Tibial artery (tissue), 4 donors: Measurements from ENCODE around the gene TSC2.

ENCODE experiments used
- DNase-seq, 2 donors: peaks; one replicate each; pipeline ENCODE4 v3.0.0-alpha.2; 2019
- H3K27ac ChIP-seq, 2 donors: fragments of 200-600 bp; sonication (generic) in 1 of 2; 1 replicate in 1 of 2; 2 replicates in 1 of 2; pipeline ENCODE4 v1.5.1; 2018 to 2019; ENCODE audit warnings: mild to moderate bottlenecking in 1 of 2
- H3K27me3 ChIP-seq, 2 donors: fragments of 200-600 bp; sonication (generic) in 1 of 2; one replicate each; pipeline versions ENCODE4 v1.5.1 to v1.6.0; 2016 to 2019
- H3K36me3 ChIP-seq, 3 donors: fragments of 200-600 bp; sonication (generic) in 2 of 3; one replicate each; pipeline ENCODE4 v1.5.1; 2016 to 2019; ENCODE audit warnings: mild to moderate bottlenecking in 2 of 3
- H3K4me1 ChIP-seq, 4 donors: fragments of 200-600 bp; sonication (generic) in 2 of 4; 1 replicate in 3 of 4; 2 replicates in 1 of 4; pipeline ENCODE4 v1.5.1; 2016 to 2019
- H3K4me3 ChIP-seq, 2 donors: fragments of 200-600 bp; sonication (generic) in 1 of 2; 1 replicate in 1 of 2; 2 replicates in 1 of 2; pipeline ENCODE4 v1.5.1; 2018 to 2019; ENCODE audit warnings: mild to moderate bottlenecking in 2 of 2
- H3K9me3 ChIP-seq, 3 donors: fragments of 200-600 bp; sonication (generic) in 1 of 3; one replicate each; pipeline ENCODE4 v1.5.1; 2016 to 2019
- CTCF ChIP-seq, 2 experiments: fragments of 200-600 bp in 1 of 2; fragments of 450-650 bp in 1 of 2; IDR thresholded peaks; one replicate each; pipeline ENCODE4 v1.5.1; 2017 to 2019; ENCODE audit warnings: antibody characterized with exemption in 2 of 2, mild to moderate bottlenecking in 1 of 2, moderate library complexity in 1 of 2
- intact Hi-C: fragments of 100-400 bp; cut with DNase I; formaldehyde crosslinking; loops from one replicate; pipeline ENCODE4 v1.15.0; 2023; ENCODE audit warnings: low total_unique reads

TSC2 gene

GRCh38 chr16:2001456-2002355, 46.1 kb upstream of the TSC2 start:
- Histone ChIP-seq H3K27ac (no peak overlapping the region), H3K4me3 (no peak overlapping the region), H3K27me3 (no peaks in the 10 kb centered on the region), H3K9me3 (no peaks in the 10 kb centered on the region), H3K36me3 (peaks cover 59 to 74% (median 60%) of the 10 kb centered on the region in 3 donors), H3K4me1 (peaks cover 0 to 32% (median 27%) of the 10 kb centered on the region in 4 donors)
- intact Hi-C loops: no loop called here
- no peak for DNase-seq
- no peak for TF ChIP-seq CTCF (IDR thresholded peaks at IDR 0.05)

GRCh38 chr16:2002406-2003230, 45.2 kb upstream of the TSC2 start:
- H3K36me3 ChIP-seq: peaks cover 53 to 67% (median 59%) of the 10 kb centered on the region in 3 donors

GRCh38 chr16:2003231-2003826, 44.5 kb upstream of the TSC2 start:
- intact Hi-C loops: no loop called here
- Histone ChIP-seq H3K27ac (no peak overlapping the region), H3K4me1 (peaks cover 0 to 49% (median 44%) of the 10 kb centered on the region in 4 donors), H3K36me3 (peaks cover 47 to 60% (median 52%) of the 10 kb centered on the region in 3 donors), H3K27me3 (no peaks in the 10 kb centered on the region), H3K9me3 (no peaks in the 10 kb centered on the region), H3K4me3 (no peak overlapping the region)
- no peak for TF ChIP-seq CTCF (IDR thresholded peaks at IDR 0.05)
- DNase-seq: no peak

More at GRCh38 chr16:2002406-2003230, 45.2 kb upstream of the TSC2 start:
- H3K4me3 ChIP-seq: no peak overlapping the region
- peaks cover 0 to 42% (median 36%) of the 10 kb centered on the region in 4 donors for H3K4me1 ChIP-seq
- TF ChIP-seq CTCF (IDR thresholded peaks at IDR 0.05): no peak
- intact Hi-C loops: no loop called here
- H3K27ac ChIP-seq: no peak overlapping the region
- H3K27me3 ChIP-seq: no peaks in the 10 kb centered on the region
- DNase-seq: no peak
- no peaks in the 10 kb centered on the region for H3K9me3 ChIP-seq

GRCh38 chr16:2003827-2004641, 43.8 kb upstream of the TSC2 start:
- DNase-seq: peak; percentile 77 to 85
- Histone ChIP-seq H3K36me3 (peaks cover 40 to 53% (median 45%) of the 10 kb centered on the region in 3 donors), H3K4me3 (no peak overlapping the region), H3K27ac (no peak overlapping the region), H3K4me1 (peaks cover 0 to 54% (median 50%) of the 10 kb centered on the region in 4 donors), H3K27me3 (no peaks in the 10 kb centered on the region), H3K9me3 (no peaks in the 10 kb centered on the region)
- TF ChIP-seq CTCF (IDR thresholded peaks at IDR 0.05): peak; percentile 71 to 81
- intact Hi-C loops: no loop called here
